B cell (primary cell): ENCODE data around the gene IL17RC. TPM values are rescaled to one million over a fixed set of nuclear protein-coding genes. Genes with fewer than 3 reads are reported as not detected.
"Not testable (repeated sequence)": the region's sequence is repeated elsewhere in the genome, so short reads cannot be mapped to it uniquely, and the experiment has no call there.

Experiments used
- ATAC-seq: fragments of 200-7000 bp; cut with Tn5 transposase; one replicate; pipeline ENCODE4 v1.10.0; 2021; ENCODE audit warnings: low read depth, mild to moderate bottlenecking, moderate number of reproducible peaks, moderate library complexity
- CTCF ChIA-PET: fragments of 350-600 bp; sonication (Branson Sonifier 250); formaldehyde crosslinking; loops from one replicate; lab custom pipeline; 2021; ENCODE audit warnings: antibody characterized with exemption, inconsistent platforms; lab: Charles Lee
- POLR2A ChIA-PET: fragments of 350-600 bp; sonication (Branson Sonifier 250); formaldehyde crosslinking; loops from one replicate; lab custom pipeline; 2021; ENCODE audit warnings: antibody characterized with exemption; lab: Charles Lee
- DNase-seq: peaks from one replicate; pipeline ENCODE4 v3.0.0; 2013
- H2AFZ ChIP-seq: 2 replicates; pipeline ENCODE4 v1.6.1; 2012; ENCODE audit warnings: mild to moderate bottlenecking, low read depth, low read length; ENCODE audit not compliant: insufficient read depth, poor library complexity, severe bottlenecking
- H3K27ac ChIP-seq, 2 donors: 1 replicate in 1 of 2; 2 replicates in 1 of 2; pipeline ENCODE4 v1.5.1; 2012 to 2013; ENCODE audit warnings: low read length in 2 of 2, mild to moderate bottlenecking in 2 of 2, moderate library complexity in 1 of 2
- H3K27me3 ChIP-seq, 4 experiments: fragments of 200-600 bp in 1 of 4; sonication (generic) in 1 of 4; replicated peaks in 1 of 4; 1 replicate in 2 of 4; 2 replicates in 2 of 4; pipeline versions ENCODE4 v1.6.1 to v1.7.0; 2013 to 2016; ENCODE audit warnings: low read length in 3 of 4, mild to moderate bottlenecking in 2 of 4, mixed read lengths in 1 of 4, moderate library complexity in 1 of 4; ENCODE audit not compliant: insufficient read depth in 4 of 4, control insufficient read depth in 3 of 4; ENCODE audit errors: control extremely low read depth in 1 of 4
- H3K36me3 ChIP-seq, 2 experiments: replicated peaks in 1 of 2; 1 replicate in 1 of 2; 2 replicates in 1 of 2; pipeline versions ENCODE4 v1.6.1 to v1.7.1; 2013; ENCODE audit warnings: low read length in 1 of 2; ENCODE audit not compliant: insufficient read depth in 2 of 2, control insufficient read depth in 1 of 2; ENCODE audit errors: control extremely low read depth in 1 of 2, extremely low read depth in 1 of 2
- H3K4me1 ChIP-seq, 2 donors: fragments of 200-600 bp in 1 of 2; sonication (generic) in 1 of 2; 1 replicate in 1 of 2; 2 replicates in 1 of 2; pipeline versions ENCODE4 v1.5.1 to v1.6.1; 2013 to 2017; ENCODE audit warnings: low read length in 2 of 2; ENCODE audit not compliant: control insufficient read depth in 2 of 2, insufficient read depth in 2 of 2
- H3K4me2 ChIP-seq: replicated peaks from 2 replicates; pipeline ENCODE3; 2012; ENCODE audit warnings: mild to moderate bottlenecking, low read depth, low read length; ENCODE audit not compliant: poor library complexity, severe bottlenecking
- H3K4me3 ChIP-seq, 5 experiments: fragments of 200-600 bp in 1 of 5; sonication (generic) in 1 of 5; 1 replicate in 3 of 5; 2 replicates in 2 of 5; pipeline versions ENCODE4 v1.5.1 to v1.7.0; 2011 to 2016; ENCODE audit warnings: low read length in 4 of 5, mild to moderate bottlenecking in 4 of 5, low read depth in 2 of 5, control low read depth in 1 of 5, moderate library complexity in 1 of 5; ENCODE audit not compliant: insufficient read depth in 1 of 5; ENCODE audit errors: control extremely low read depth in 1 of 5, extremely low read depth in 1 of 5
- H3K79me2 ChIP-seq: fragments of 200-600 bp; sonication (generic); one replicate; pipeline ENCODE4 v1.6.0; 2016; ENCODE audit warnings: low read length; ENCODE audit not compliant: control insufficient read depth, insufficient read depth
- H3K9ac ChIP-seq: fragments of 200-600 bp; sonication (generic); 2 replicates; pipeline ENCODE4 v1.6.1; 2017; ENCODE audit warnings: mild to moderate bottlenecking, low read length, moderate library complexity
- H3K9me3 ChIP-seq, 3 donors: one replicate each; pipeline versions ENCODE4 v1.6.1 to v1.7.1; 2013; ENCODE audit warnings: low read length in 2 of 3; ENCODE audit not compliant: control insufficient read depth in 2 of 3, insufficient read depth in 1 of 3; ENCODE audit errors: control extremely low read depth in 1 of 3
- H4K20me1 ChIP-seq: 2 replicates; pipeline ENCODE4 v1.6.0; 2012; ENCODE audit warnings: mild to moderate bottlenecking, low read length; ENCODE audit not compliant: insufficient read depth, control insufficient read depth, poor library complexity, severe bottlenecking
- H3K27ac Mint-ChIP-seq: one replicate; pipeline ENCODE4 v1.8.0; 2021; ENCODE audit warnings: mixed read lengths
- H3K27me3 Mint-ChIP-seq: one replicate; pipeline ENCODE4 v1.8.0; 2021; ENCODE audit warnings: mixed read lengths
- H3K4me1 Mint-ChIP-seq: one replicate; pipeline ENCODE4 v1.8.0; 2021; ENCODE audit warnings: mixed read lengths
- H3K4me3 Mint-ChIP-seq: one replicate; pipeline ENCODE4 v1.8.0; 2021; ENCODE audit warnings: mixed read lengths
- H3K9me3 Mint-ChIP-seq: one replicate; pipeline ENCODE4 v1.8.0; 2022; ENCODE audit warnings: mixed read lengths; ENCODE audit not compliant: insufficient read depth
- CTCF ChIP-seq: fragments of 200-600 bp; IDR thresholded peaks from one replicate; pipeline ENCODE4 v1.8.0; 2022; ENCODE audit warnings: antibody characterized with exemption, mild to moderate bottlenecking
- EZH2 ChIP-seq: IDR thresholded peaks from 2 replicates; pipeline ENCODE4 v1.6.1; 2012; ENCODE audit warnings: borderline replicate concordance, low read depth, mild to moderate bottlenecking, moderate library complexity, low read length; ENCODE audit not compliant: insufficient read depth, poor library complexity, severe bottlenecking
- WGBS: methylation state at CpG from one replicate; pipeline ENCODE4 v1.1.5; 2013; ENCODE audit warnings: missing lambda C conversion rate; ENCODE audit not compliant: insufficient coverage; 5-methylcytosine and 5-hydroxymethylcytosine counted together
- intact Hi-C: fragments of 100-400 bp; cut with micrococcal nuclease; formaldehyde crosslinking; loops from one replicate; pipeline ENCODE4 v1.10.0; 2022
- polyA plus RNA-seq: library from polyadenylated mRNA; depleted of rRNA; stranded (reverse); fragments of >200 nt; gene quantifications from 2 replicates; pipeline ENCODE4 v1.2.3, GENCODE V29; 2012
- total RNA-seq, 2 donors: library from RNA; stranded (reverse); fragments of 120-200 nt in 1 of 2; gene quantifications; 1 replicate in 1 of 2; 2 replicates in 1 of 2; pipeline versions ENCODE4 v1.2.3 to v1.2.4, GENCODE V29; 2013 to 2022

IL17RC gene
- total and polyA plus RNA-seq, 2 donors (not counting 1 experiment from before 2014, with no cell fraction given), result 0.25 to 0.98 TPM

GRCh38 chr3:9898467-9899241 is 18.2 kb upstream of the IL17RC start:
- no peak overlapping the region for H3K4me2 ChIP-seq
- ATAC-seq, result no peak
- H3K27me3 Mint-ChIP-seq, result peaks cover 4% of the 10 kb centered on the region
- no peaks in the 10 kb centered on the region for H3K27me3 ChIP-seq
- CTCF ChIA-PET, result no interaction called here
- H3K9ac ChIP-seq, result no peak overlapping the region
- H3K4me3 Mint-ChIP-seq, result no peak overlapping the region
- no peaks in the 10 kb centered on the region for H3K9me3 ChIP-seq
- no peak overlapping the region for H3K27ac ChIP-seq
- H2AFZ ChIP-seq, result no peak overlapping the region
- WGBS, result 98% methylated on average over 6 of the region's 8 CpGs
- peaks cover 5 to 10% of the 10 kb centered on the region in 2 donors for H3K4me1 ChIP-seq
- H3K4me1 Mint-ChIP-seq, result peaks cover 18% of the 10 kb centered on the region
- POLR2A ChIA-PET, result no interaction called here
- H3K79me2 ChIP-seq, result peaks cover 52% of the 10 kb centered on the region
- no peaks in the 10 kb centered on the region for H3K9me3 Mint-ChIP-seq
- no peak overlapping the region for H3K4me3 ChIP-seq
- TF ChIP-seq EZH2, result no peak
- DNase-seq, result no peak
- intact Hi-C loops, result no loop called here
- peaks cover 3% of the 10 kb centered on the region in 2 experiments for H3K36me3 ChIP-seq
- H4K20me1 ChIP-seq, result no peaks in the 10 kb centered on the region
- peak overlapping the region; percentile 73 for H3K27ac Mint-ChIP-seq

DNA sequence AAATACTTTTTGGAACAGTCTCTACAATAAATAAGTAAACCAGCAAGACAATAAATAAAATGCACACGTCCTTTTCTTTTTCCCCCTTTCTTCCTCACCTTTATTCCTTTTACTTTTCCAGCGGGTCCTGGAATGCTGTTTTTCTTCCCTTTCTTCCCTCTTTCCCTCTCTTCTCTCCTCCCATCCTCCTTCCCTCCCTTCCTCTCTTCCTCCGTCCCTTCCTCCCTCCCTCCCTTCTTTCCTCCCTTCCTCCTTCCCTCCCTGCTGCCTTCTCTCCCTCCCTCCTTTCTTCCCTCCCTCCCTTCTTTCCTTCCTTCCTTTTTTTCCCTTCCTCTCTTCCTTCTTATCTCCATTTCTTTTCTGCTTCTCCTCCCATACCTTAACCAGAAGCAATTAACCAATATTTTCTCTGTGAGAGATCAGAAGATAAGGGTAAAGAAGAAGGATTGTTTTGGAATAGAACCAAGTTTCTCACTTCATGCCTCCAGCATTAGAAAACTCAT is 17.6 kb upstream of the IL17RC start:
- H3K27ac ChIP-seq, result no peak overlapping the region
- 97% methylated on average over 3 of the region's 3 CpGs for WGBS
- Mint-ChIP-seq H3K27me3 (peaks cover 4% of the 10 kb centered on the region), H3K4me1 (peaks cover 12% of the 10 kb centered on the region), H3K9me3 (no peaks in the 10 kb centered on the region), H3K27ac (no peak overlapping the region), H3K4me3 (no peak overlapping the region)
- H3K4me1 ChIP-seq, result peaks cover 0 to 8% of the 10 kb centered on the region in 2 donors
- H3K9me3 ChIP-seq, result no peaks in the 10 kb centered on the region
- H2AFZ ChIP-seq, result no peak overlapping the region
- no peaks in the 10 kb centered on the region for H3K27me3 ChIP-seq
- POLR2A ChIA-PET, result no interaction called here
- no peak overlapping the region for H3K4me2 ChIP-seq
- H3K9ac ChIP-seq, result no peak overlapping the region
- H3K4me3 ChIP-seq, result no peak overlapping the region
- ATAC-seq (no peak), DNase-seq (no peak)
- CTCF ChIA-PET, result no interaction called here
- no peaks in the 10 kb centered on the region for H3K36me3 ChIP-seq
- no peaks in the 10 kb centered on the region for H4K20me1 ChIP-seq
- intact Hi-C loops, result no loop called here
- peaks cover 48% of the 10 kb centered on the region for H3K79me2 ChIP-seq
- no peak for TF ChIP-seq EZH2
- TF ChIP-seq CTCF, result no peak

DNA sequence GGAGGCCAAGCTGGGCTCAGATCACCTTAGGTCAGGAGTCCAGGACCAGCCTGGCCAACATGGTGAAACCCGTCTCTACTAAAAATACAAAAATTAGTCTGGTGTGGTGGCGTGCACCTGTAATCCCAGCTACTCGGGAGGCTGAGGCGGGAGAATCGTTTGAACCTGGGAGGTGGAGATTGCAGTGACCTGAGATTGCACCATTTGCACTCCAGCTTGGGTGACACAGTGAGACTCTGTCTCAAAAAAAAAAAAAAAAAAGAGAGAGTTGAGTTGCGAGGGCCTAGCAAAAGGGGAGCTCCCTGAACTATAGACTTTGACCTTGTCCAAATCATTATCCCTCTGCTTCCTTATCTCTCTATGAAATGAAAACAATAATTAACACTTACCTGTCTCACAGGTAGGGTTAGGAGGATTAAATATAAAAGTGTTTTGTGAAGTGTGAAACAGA is 15.9 kb upstream of the IL17RC start:
- H3K27me3 ChIP-seq, POLR2A ChIA-PET, H4K20me1 ChIP-seq, H3K4me1 ChIP-seq, H3K27ac Mint-ChIP-seq, intact Hi-C loops, H3K4me3 ChIP-seq, H3K9ac ChIP-seq, H3K4me2 ChIP-seq, H3K27ac ChIP-seq, ATAC-seq, H3K9me3 ChIP-seq, H3K4me3 Mint-ChIP-seq, H3K36me3 ChIP-seq, H2AFZ ChIP-seq, DNase-seq, H3K9me3 Mint-ChIP-seq, H3K4me1 Mint-ChIP-seq, H3K27me3 Mint-ChIP-seq: not testable (repeated sequence)
- CTCF ChIA-PET, result interaction anchor here (0.7 kb wide), 1 partner anchor 553 kb away, joined by 4 read pairs; no protein-coding TSS in a partner anchor
- 91% methylated on average over 4 of the region's 6 CpGs for WGBS
- peaks cover 40% of the 10 kb centered on the region for H3K79me2 ChIP-seq
